K562 (cell line): ENCODE measurements around the gene NAPEPLD. TPM values are rescaled to one million over a fixed set of nuclear protein-coding genes. Genes with fewer than 3 reads are reported as not detected.

ENCODE experiments used
- CHD4 ChIP-seq: fragments of 200-600 bp; sonication (generic); IDR thresholded peaks from 3 replicates; pipeline ENCODE4 v1.6.1; 2012; ENCODE audit warnings: low read depth, mild to moderate bottlenecking, mixed read lengths, low read length, inconsistent platforms; ENCODE audit not compliant: insufficient read depth, insufficient replicate concordance, poor library complexity, severe bottlenecking
- HCFC1 ChIP-seq: IDR thresholded peaks from 2 replicates; pipeline ENCODE4 v1.6.1; 2012; ENCODE audit warnings: low read depth, low read length, improper control_type of control experiment
- NCOA2 ChIP-seq, 2 experiments: fragments of 450-650 bp; IDR thresholded peaks; 2 replicates each; pipeline ENCODE4 v1.6.1; 2018; ENCODE audit warnings: mild to moderate bottlenecking in 2 of 2, moderate library complexity in 1 of 2; ENCODE audit not compliant: partially characterized antibody in 2 of 2
- SAP30 ChIP-seq: fragments of 200-600 bp; sonication (generic); IDR thresholded peaks from 2 replicates; pipeline ENCODE4 v1.6.1; 2012; ENCODE audit warnings: borderline replicate concordance, low read depth, mild to moderate bottlenecking, moderate library complexity, low read length, control low read depth, inconsistent platforms; ENCODE audit not compliant: insufficient read depth, poor library complexity, severe bottlenecking
- SMARCB1 ChIP-seq: IDR thresholded peaks from 2 replicates; pipeline ENCODE4 v1.6.1; 2011; ENCODE audit warnings: improper control_type of control experiment, low read depth; ENCODE audit not compliant: insufficient read length
- SMARCC2 ChIP-seq: fragments of 450-650 bp; IDR thresholded peaks from 2 replicates; pipeline ENCODE4 v1.6.1; 2017; ENCODE audit warnings: antibody characterized with exemption, moderate library complexity, mild to moderate bottlenecking, low read depth
- STAT5B ChIP-seq: fragments of 250-450 bp; sonication (Bioruptor Pico); IDR thresholded peaks from 2 replicates; pipeline ENCODE4 v1.8.0; 2021; ENCODE audit warnings: mild to moderate bottlenecking, inconsistent platforms
- TAF1 ChIP-seq: IDR thresholded peaks from 2 replicates; pipeline ENCODE4 v1.6.1; 2011; ENCODE audit warnings: mild to moderate bottlenecking, low read length, moderate library complexity; ENCODE audit not compliant: insufficient read depth, control insufficient read depth, severe bottlenecking; ENCODE audit errors: extremely low read depth
- ZEB2 ChIP-seq: fragments of 450-650 bp; IDR thresholded peaks from 2 replicates; pipeline ENCODE4 v1.6.1; 2016
- polyA plus RNA-seq, 8 experiments: library from polyadenylated mRNA; depleted of rRNA in 4 of 8; stranded (reverse) in 5 of 8; unstranded in 3 of 8; fragments of >200 nt; fragmentation: Nextera tagmentation in 2 of 8; fragmentation: Illumina TruSeq in 1 of 8; extraction: Ambion mirVana in 2 of 8; extraction: Trizol in 1 of 8; gene quantifications; 2 replicates each; pipeline versions ENCODE4 v1.2.1 to v1.2.3, GENCODE V29; 2011 to 2014; ENCODE audit warnings: inconsistent platforms in 1 of 8, missing spikeins in 1 of 8
- total RNA-seq, 7 experiments: library from RNA; depleted of rRNA in 6 of 7; stranded (reverse); fragments of >200 nt in 6 of 7; fragmentation: Illumina TruSeq in 2 of 7; extraction: Trizol in 2 of 7; gene quantifications; 2 replicates each; pipeline versions ENCODE4 v1.2.1 to v1.2.3, GENCODE V29; 2011 to 2021; ENCODE audit warnings: low replicate concordance in 1 of 7
- TF ChIP-seq, protein P1 (sequence below): sonication (generic); formaldehyde crosslinking; IDR thresholded peaks from 2 replicates; pipeline ENCODE4 v1.8.1; 2023; ENCODE audit warnings: mild to moderate bottlenecking, missing genetic modification reagents
- TF ChIP-seq, protein P2 (sequence below), 2 experiments: fragments of 450-650 bp in 1 of 2; sonication (generic) in 1 of 2; formaldehyde crosslinking in 1 of 2; IDR thresholded peaks in 1 of 2; conservative IDR thresholded peaks in 1 of 2; 2 replicates each; pipeline versions ENCODE4 v1.6.1 to v1.8.1; 2016 to 2023; ENCODE audit warnings: mild to moderate bottlenecking in 2 of 2, moderate library complexity in 2 of 2, inconsistent platforms in 1 of 2, missing genetic modification reagents in 1 of 2
- TF ChIP-seq, protein P3 (sequence below): fragments of 450-650 bp; IDR thresholded peaks from 2 replicates; pipeline ENCODE4 v1.6.1; 2016
- TF ChIP-seq, protein P4 (sequence below), 2 experiments: fragments of 450-650 bp; formaldehyde crosslinking in 1 of 2; IDR thresholded peaks; 2 replicates each; pipeline versions ENCODE4 v1.4.0 to v1.6.1; 2014 to 2020; ENCODE audit warnings: mild to moderate bottlenecking in 2 of 2, borderline replicate concordance in 1 of 2, low read depth in 1 of 2

Gene NAPEPLD
- total and polyA plus RNA-seq, 9 of the 15 experiments (the other 6 are each of a cell fraction or from before 2014, with no cell fraction given), result 3.2 to 11.0 (median 7.5) TPM

DNA sequence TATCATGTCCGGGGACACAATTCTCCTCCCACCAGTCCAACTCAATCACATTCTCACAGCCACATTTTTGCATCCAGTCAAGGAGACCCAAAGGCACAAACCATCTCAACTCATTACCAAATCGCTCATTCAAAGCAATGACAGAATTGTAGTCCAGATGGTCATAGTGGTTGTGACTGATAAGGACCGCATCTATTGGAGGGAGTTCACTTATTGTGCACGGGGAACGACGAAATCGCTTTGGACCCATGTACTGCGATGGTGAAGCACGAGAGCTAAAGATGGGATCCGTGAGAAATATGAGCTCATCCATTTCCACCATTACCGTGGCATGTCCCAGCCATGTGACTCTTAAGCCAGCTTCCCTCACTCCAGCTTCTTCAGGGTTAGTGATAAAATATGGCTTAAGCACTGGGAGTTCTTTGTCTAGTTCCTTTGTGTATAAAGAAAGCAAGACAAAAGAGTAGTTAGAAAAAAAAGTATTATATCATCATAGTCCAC lies 29.1 kb downstream of the NAPEPLD start (continued):
- TF ChIP-seq, protein P1, sequence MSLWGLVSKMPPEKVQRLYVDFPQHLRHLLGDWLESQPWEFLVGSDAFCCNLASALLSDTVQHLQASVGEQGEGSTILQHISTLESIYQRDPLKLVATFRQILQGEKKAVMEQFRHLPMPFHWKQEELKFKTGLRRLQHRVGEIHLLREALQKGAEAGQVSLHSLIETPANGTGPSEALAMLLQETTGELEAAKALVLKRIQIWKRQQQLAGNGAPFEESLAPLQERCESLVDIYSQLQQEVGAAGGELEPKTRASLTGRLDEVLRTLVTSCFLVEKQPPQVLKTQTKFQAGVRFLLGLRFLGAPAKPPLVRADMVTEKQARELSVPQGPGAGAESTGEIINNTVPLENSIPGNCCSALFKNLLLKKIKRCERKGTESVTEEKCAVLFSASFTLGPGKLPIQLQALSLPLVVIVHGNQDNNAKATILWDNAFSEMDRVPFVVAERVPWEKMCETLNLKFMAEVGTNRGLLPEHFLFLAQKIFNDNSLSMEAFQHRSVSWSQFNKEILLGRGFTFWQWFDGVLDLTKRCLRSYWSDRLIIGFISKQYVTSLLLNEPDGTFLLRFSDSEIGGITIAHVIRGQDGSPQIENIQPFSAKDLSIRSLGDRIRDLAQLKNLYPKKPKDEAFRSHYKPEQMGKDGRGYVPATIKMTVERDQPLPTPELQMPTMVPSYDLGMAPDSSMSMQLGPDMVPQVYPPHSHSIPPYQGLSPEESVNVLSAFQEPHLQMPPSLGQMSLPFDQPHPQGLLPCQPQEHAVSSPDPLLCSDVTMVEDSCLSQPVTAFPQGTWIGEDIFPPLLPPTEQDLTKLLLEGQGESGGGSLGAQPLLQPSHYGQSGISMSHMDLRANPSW, result 0 out of 2 replicates have a peak, but pooled peaks have one; percentile 39
- peak; percentile 17; the same call in 1 of the 2 replicates for TF ChIP-seq HCFC1
- peak; percentile 90 for TF ChIP-seq ZEB2
- TF ChIP-seq STAT5B (CRISPR knock-in tag), result no peak
- TF ChIP-seq, protein P2, sequence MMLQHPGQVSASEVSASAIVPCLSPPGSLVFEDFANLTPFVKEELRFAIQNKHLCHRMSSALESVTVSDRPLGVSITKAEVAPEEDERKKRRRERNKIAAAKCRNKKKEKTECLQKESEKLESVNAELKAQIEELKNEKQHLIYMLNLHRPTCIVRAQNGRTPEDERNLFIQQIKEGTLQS (IDR thresholded peaks at IDR 0.05), result peak; percentile 94
- TF ChIP-seq, protein P2 (CRISPR knock-in tag; conservative IDR thresholded peaks at IDR 0.05), result peak; percentile 82; the same call in 1 of the 2 replicates
- TF ChIP-seq, protein P3, sequence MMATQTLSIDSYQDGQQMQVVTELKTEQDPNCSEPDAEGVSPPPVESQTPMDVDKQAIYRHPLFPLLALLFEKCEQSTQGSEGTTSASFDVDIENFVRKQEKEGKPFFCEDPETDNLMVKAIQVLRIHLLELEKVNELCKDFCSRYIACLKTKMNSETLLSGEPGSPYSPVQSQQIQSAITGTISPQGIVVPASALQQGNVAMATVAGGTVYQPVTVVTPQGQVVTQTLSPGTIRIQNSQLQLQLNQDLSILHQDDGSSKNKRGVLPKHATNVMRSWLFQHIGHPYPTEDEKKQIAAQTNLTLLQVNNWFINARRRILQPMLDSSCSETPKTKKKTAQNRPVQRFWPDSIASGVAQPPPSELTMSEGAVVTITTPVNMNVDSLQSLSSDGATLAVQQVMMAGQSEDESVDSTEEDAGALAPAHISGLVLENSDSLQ, result peak; percentile 89
- peak in 1 of 2 experiments; percentile 55 for TF ChIP-seq NCOA2 (IDR thresholded peaks at IDR 0.05; ENCODE audit: partially characterized antibody in 2 of 2)
- TF ChIP-seq SAP30, result no peak
- peak; percentile 57 for TF ChIP-seq TAF1
- TF ChIP-seq, protein P4, sequence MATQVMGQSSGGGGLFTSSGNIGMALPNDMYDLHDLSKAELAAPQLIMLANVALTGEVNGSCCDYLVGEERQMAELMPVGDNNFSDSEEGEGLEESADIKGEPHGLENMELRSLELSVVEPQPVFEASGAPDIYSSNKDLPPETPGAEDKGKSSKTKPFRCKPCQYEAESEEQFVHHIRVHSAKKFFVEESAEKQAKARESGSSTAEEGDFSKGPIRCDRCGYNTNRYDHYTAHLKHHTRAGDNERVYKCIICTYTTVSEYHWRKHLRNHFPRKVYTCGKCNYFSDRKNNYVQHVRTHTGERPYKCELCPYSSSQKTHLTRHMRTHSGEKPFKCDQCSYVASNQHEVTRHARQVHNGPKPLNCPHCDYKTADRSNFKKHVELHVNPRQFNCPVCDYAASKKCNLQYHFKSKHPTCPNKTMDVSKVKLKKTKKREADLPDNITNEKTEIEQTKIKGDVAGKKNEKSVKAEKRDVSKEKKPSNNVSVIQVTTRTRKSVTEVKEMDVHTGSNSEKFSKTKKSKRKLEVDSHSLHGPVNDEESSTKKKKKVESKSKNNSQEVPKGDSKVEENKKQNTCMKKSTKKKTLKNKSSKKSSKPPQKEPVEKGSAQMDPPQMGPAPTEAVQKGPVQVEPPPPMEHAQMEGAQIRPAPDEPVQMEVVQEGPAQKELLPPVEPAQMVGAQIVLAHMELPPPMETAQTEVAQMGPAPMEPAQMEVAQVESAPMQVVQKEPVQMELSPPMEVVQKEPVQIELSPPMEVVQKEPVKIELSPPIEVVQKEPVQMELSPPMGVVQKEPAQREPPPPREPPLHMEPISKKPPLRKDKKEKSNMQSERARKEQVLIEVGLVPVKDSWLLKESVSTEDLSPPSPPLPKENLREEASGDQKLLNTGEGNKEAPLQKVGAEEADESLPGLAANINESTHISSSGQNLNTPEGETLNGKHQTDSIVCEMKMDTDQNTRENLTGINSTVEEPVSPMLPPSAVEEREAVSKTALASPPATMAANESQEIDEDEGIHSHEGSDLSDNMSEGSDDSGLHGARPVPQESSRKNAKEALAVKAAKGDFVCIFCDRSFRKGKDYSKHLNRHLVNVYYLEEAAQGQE (IDR thresholded peaks at IDR 0.05; ENCODE audit: borderline replicate concordance), result no peak
- TF ChIP-seq, protein P4 (CRISPR knock-in tag; IDR thresholded peaks at IDR 0.05; ENCODE audit: low read depth), result no peak
- TF ChIP-seq SMARCB1, result peak; percentile 32
- TF ChIP-seq SMARCC2, result peak; percentile 92
- TF ChIP-seq CHD4, result no peak
